MCF 10A (cell line): Measurements from ENCODE around the gene GRIA1. TPM values are rescaled to one million over a fixed set of nuclear protein-coding genes. Genes with fewer than 3 reads are reported as not detected.

Experiments used
- BruUV-seq: library from RNA; stranded (reverse); fragments of 400-500 nt; replicated peaks from 2 replicates; lab custom pipeline; 2021; lab: Mats Ljungman, UMichigan
- CTCF ChIA-PET: fragments of 300-600 bp; sonication (Branson Sonifier 250); formaldehyde crosslinking; extraction: SDS; loops from one replicate; lab custom pipeline; 2021; ENCODE audit warnings: antibody characterized with exemption, inconsistent platforms; lab: Yijun Ruan, JAX
- POLR2A ChIA-PET: fragments of 300-600, 350-650 bp; sonication (Branson Sonifier 250); formaldehyde crosslinking; extraction: SDS; loops from one replicate; lab custom pipeline; 2020; ENCODE audit warnings: antibody characterized with exemption, inconsistent platforms; lab: Yijun Ruan, JAX
- DNase-seq: peaks from one replicate; pipeline ENCODE4 v3.0.0-alpha.2; 2018; ENCODE audit not compliant: unreplicated experiment
- H3K27ac Mint-ChIP-seq: one replicate; pipeline ENCODE4 v1.8.0; 2022; ENCODE audit warnings: mild to moderate bottlenecking, low read depth, mixed read lengths; ENCODE audit not compliant: unreplicated experiment
- H3K27me3 Mint-ChIP-seq: one replicate; pipeline ENCODE4 v1.8.0; 2022; ENCODE audit warnings: mixed read lengths; ENCODE audit not compliant: insufficient read depth, unreplicated experiment
- H3K36me3 Mint-ChIP-seq: one replicate; pipeline ENCODE4 v1.8.0; 2022; ENCODE audit warnings: mild to moderate bottlenecking, moderate library complexity, mixed read lengths; ENCODE audit not compliant: insufficient read depth, unreplicated experiment
- H3K4me1 Mint-ChIP-seq: one replicate; pipeline ENCODE4 v1.8.0; 2022; ENCODE audit warnings: mixed read lengths; ENCODE audit not compliant: insufficient read depth, unreplicated experiment
- H3K4me3 Mint-ChIP-seq: one replicate; pipeline ENCODE4 v1.8.0; 2022; ENCODE audit warnings: mild to moderate bottlenecking, moderate library complexity, mixed read lengths; ENCODE audit not compliant: unreplicated experiment
- H3K9me3 Mint-ChIP-seq: one replicate; pipeline ENCODE4 v1.8.0; 2022; ENCODE audit warnings: mixed read lengths; ENCODE audit not compliant: unreplicated experiment
- intact Hi-C: fragments of 100-400 bp; cut with micrococcal nuclease; formaldehyde crosslinking; loops from 2 replicates; pipeline ENCODE4 v1.14.1; 2022
- total RNA-seq: library from RNA; stranded (reverse); gene quantifications from 2 replicates; pipeline ENCODE4 v1.2.3, GENCODE V29; 2022
- TF ChIP-seq, protein P1 (sequence below): fragments of 200-600 bp; IDR thresholded peaks from one replicate; pipeline ENCODE4 v1.8.0; 2022; ENCODE audit warnings: antibody characterized with exemption, mild to moderate bottlenecking; ENCODE audit not compliant: unreplicated experiment

Gene GRIA1
- total RNA-seq, 1 experiment from 2014 or later = not detected

GRCh38 chr5:153753645-153754432 lies 263.4 kb downstream of the GRIA1 start:
- no peaks in the 10 kb centered on the region for H3K9me3 Mint-ChIP-seq
- no TSS peak for BruUV-seq
- POLR2A ChIA-PET = interaction anchor here (0.5 to 1.3 kb wide), 5 partner anchors 46 to 1125 kb away, joined by 3 read pairs; no protein-coding TSS in a partner anchor
- H3K27me3 Mint-ChIP-seq = no peaks in the 10 kb centered on the region
- H3K4me1 Mint-ChIP-seq = peaks cover 15% of the 10 kb centered on the region
- H3K36me3 Mint-ChIP-seq = no peaks in the 10 kb centered on the region
- no peak overlapping the region for H3K4me3 Mint-ChIP-seq
- peak overlapping the region; percentile 6 for H3K27ac Mint-ChIP-seq
- DNase-seq = peak; percentile 74
- CTCF ChIA-PET = interaction anchor here (0.6 to 5.8 kb wide), 11 partner anchors 7 to 1222 kb away, joined by 3 to 81 read pairs (median 4); no protein-coding TSS in a partner anchor
- intact Hi-C loops = no loop called here
- TF ChIP-seq, protein P1, sequence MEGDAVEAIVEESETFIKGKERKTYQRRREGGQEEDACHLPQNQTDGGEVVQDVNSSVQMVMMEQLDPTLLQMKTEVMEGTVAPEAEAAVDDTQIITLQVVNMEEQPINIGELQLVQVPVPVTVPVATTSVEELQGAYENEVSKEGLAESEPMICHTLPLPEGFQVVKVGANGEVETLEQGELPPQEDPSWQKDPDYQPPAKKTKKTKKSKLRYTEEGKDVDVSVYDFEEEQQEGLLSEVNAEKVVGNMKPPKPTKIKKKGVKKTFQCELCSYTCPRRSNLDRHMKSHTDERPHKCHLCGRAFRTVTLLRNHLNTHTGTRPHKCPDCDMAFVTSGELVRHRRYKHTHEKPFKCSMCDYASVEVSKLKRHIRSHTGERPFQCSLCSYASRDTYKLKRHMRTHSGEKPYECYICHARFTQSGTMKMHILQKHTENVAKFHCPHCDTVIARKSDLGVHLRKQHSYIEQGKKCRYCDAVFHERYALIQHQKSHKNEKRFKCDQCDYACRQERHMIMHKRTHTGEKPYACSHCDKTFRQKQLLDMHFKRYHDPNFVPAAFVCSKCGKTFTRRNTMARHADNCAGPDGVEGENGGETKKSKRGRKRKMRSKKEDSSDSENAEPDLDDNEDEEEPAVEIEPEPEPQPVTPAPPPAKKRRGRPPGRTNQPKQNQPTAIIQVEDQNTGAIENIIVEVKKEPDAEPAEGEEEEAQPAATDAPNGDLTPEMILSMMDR = no peak

DNA sequence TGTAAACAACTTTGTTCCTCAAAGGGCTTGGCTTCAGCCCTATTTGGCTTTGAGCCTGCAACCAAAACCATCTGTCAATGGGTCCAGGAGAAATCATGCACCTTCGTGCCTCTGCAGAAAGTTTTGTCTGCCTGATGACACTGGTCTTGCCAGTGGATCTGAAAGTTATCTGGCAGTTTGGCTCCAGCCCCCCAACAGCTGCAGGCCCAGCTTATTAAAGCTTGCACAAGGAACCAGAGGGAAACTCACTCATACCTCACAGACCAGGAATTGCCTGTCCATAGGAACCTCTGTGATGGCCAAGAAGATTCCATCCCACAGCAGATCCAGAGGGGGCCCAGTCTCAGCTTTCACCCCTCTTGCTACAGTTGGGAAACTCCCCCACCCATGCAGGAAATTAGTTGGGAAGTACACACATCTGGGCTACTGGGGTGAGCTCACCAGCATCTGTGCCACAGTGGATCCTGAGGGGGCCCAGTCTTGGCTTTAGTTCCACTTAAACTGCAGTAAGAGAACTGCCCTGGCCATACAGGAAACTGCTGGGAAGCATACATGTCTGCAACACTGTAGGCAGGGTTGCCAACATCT lies 265.5 kb downstream of the GRIA1 start:
- no TSS peak for BruUV-seq
- H3K4me1 Mint-ChIP-seq = peaks cover 15% of the 10 kb centered on the region
- no peak overlapping the region for H3K27ac Mint-ChIP-seq
- H3K36me3 Mint-ChIP-seq = no peaks in the 10 kb centered on the region
- TF ChIP-seq, protein P1 = no peak
- peaks cover 5% of the 10 kb centered on the region for H3K9me3 Mint-ChIP-seq
- ChIA-PET CTCF (interaction anchor here (0.6 to 5.8 kb wide), 11 partner anchors 14 to 751 kb away, joined by 3 to 81 read pairs (median 3); no protein-coding TSS in a partner anchor), POLR2A (no interaction called here)
- H3K4me3 Mint-ChIP-seq = no peak overlapping the region
- intact Hi-C loops = loop anchor here (1.0 kb wide), 2 partner anchors 260 to 1196 kb away; no protein-coding TSS in a partner anchor
- DNase-seq = no peak
- H3K27me3 Mint-ChIP-seq = no peaks in the 10 kb centered on the region

- Mint-ChIP-seq H3K27me3 (no peaks in the 10 kb centered on the region), H3K9me3 (peaks cover 7% of the 10 kb centered on the region)
These were observed 266.1 kb downstream of the GRIA1 start for GRCh38 chr5:153756540-153756939.

More at GRCh38 chr5:153756540-153756939, 266.1 kb downstream of the GRIA1 start:
- Mint-ChIP-seq H3K36me3 (no peaks in the 10 kb centered on the region), H3K4me1 (peaks cover 15% of the 10 kb centered on the region), H3K4me3 (no peak overlapping the region), H3K27ac (no peak overlapping the region)
- peak; percentile 32 for DNase-seq
- BruUV-seq = no TSS peak
- intact Hi-C loops = loop anchor here (1.0 kb wide), 2 partner anchors 260 to 1196 kb away; no protein-coding TSS in a partner anchor
- TF ChIP-seq, protein P1 = peak; percentile 31
- ChIA-PET CTCF (interaction anchor here (0.6 to 5.8 kb wide), 11 partner anchors 27 to 752 kb away, joined by 3 to 81 read pairs (median 5); no protein-coding TSS in a partner anchor), POLR2A (interaction anchor here (1.4 kb wide), 1 partner anchor 260 kb away, joined by 3 read pairs; no protein-coding TSS in a partner anchor)
